Measurements from ENCODE around the gene NDOR1. TPM values are rescaled to one million over a fixed set of nuclear protein-coding genes. Genes with fewer than 3 reads are reported as not detected.
A peak's percentile ranks its signal among the peaks of the same experiment; 100 is the strongest.

NDOR1 gene
- total RNA-seq, 5 donors from 2014 or later (not counting 1 experiment from before 2014, with no cell fraction given): 27.6 to 46.7 (median 45.4) TPM

DNA sequence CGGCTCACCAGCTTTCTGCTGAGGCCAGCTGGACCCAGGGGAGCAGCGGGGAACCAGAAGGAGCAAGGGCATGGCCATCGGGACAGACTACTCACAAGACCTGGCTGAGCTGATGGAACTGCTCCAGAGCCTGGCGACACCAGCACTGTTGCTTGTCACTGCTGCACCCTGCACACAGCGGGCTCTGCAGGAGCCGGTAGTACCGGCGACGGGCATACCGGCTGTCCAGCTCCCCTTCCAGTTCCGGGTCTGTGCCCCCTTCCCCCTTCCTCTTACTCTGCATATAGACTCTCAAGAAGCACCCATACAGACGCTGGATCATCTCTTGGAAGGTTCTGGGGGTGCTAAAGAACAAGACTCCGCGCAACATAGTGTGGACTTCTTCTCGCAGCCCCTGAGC is 18.1 kb upstream of the NDOR1 start:
- ChIA-PET CTCF (no interaction called here), POLR2A (interaction anchor here (0.9 to 1.0 kb wide), 2 partner anchors 15 to 54 kb away, joined by 3 read pairs; partner anchors contain the start of gene TUBB4B (in 1 of the 2))
- Histone ChIP-seq H3K4me3 (ENCODE audit: control insufficient read depth in 1 of 2, extremely low read depth in 1 of 2, low read length in 1 of 2) (peak overlapping the region; percentile 91 to 99), H3K4me1 (ENCODE audit: control insufficient read depth in 1 of 2, extremely low read depth in 1 of 2, insufficient read depth in 2 of 2, low read length in 2 of 2) (peaks cover 13 to 54% of the 10 kb centered on the region in 2 experiments), H3K27me3 (replicated peaks in 1 of 2; ENCODE audit: control insufficient read depth in 2 of 2, extremely low read depth in 1 of 2, insufficient read depth in 2 of 2, low read length in 1 of 2) (no peaks in the 10 kb centered on the region), H3K27ac (ENCODE audit: low read length) (no peak overlapping the region), H3K36me3 (ENCODE audit: control insufficient read depth in 2 of 2, extremely low read depth in 1 of 2, insufficient read depth in 1 of 2, low read length in 1 of 2) (peaks cover 7 to 55% of the 10 kb centered on the region in 2 donors), H3K9me3 (no peaks in the 10 kb centered on the region)
- 91% methylated on average over 14 of the region's 15 CpGs for WGBS (ENCODE audit: insufficient coverage)
- H3K9me3 Mint-ChIP-seq: no peaks in the 10 kb centered on the region
- ATAC-seq (replicated peaks in 1 of 4) (no peak), DNase-seq (no peak)
- peaks cover 15% of the 10 kb centered on the region for H3K36me3 Mint-ChIP-seq
- peak overlapping the region; percentile 87 to 91 (median 88) for H3K4me3 Mint-ChIP-seq
- H3K27ac Mint-ChIP-seq: peak overlapping the region; percentile 83 to 85
- no peaks in the 10 kb centered on the region for H3K27me3 Mint-ChIP-seq
- peaks cover 22 to 46% (median 42%) of the 10 kb centered on the region in 3 donors for H3K4me1 Mint-ChIP-seq

DNA sequence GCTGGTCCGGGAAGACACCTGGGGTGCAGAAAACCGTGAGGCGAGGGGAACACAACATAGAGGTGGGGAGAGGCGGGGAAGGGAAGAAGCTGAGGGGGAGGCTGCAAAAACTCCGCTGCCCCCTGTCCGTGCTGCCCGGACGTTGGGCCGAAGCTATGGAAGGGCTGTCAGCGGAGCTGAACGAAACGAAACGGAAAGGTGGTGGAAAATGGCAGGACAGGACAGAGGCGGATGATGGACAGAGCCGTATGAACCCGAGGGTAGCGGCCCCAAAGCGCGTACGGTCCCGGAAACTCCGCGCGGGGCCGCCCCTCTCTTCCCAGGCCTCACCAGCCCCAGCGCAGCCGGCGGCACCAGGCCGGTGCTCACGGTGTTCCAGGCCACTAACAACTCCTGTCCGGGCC is 17.4 kb upstream of the NDOR1 start:
- Histone ChIP-seq H3K9me3 (no peaks in the 10 kb centered on the region), H3K27me3 (replicated peaks in 1 of 2; ENCODE audit: control insufficient read depth in 2 of 2, extremely low read depth in 1 of 2, insufficient read depth in 2 of 2, low read length in 1 of 2) (no peaks in the 10 kb centered on the region), H3K27ac (ENCODE audit: low read length) (peak overlapping the region; percentile 74), H3K4me1 (ENCODE audit: control insufficient read depth in 1 of 2, extremely low read depth in 1 of 2, insufficient read depth in 2 of 2, low read length in 2 of 2) (peaks cover 13 to 54% of the 10 kb centered on the region in 2 experiments), H3K4me3 (ENCODE audit: control insufficient read depth in 1 of 2, extremely low read depth in 1 of 2, low read length in 1 of 2) (peak overlapping the region; percentile 91 to 99), H3K36me3 (ENCODE audit: control insufficient read depth in 2 of 2, extremely low read depth in 1 of 2, insufficient read depth in 1 of 2, low read length in 1 of 2) (peaks cover 7 to 48% of the 10 kb centered on the region in 2 donors)
- Mint-ChIP-seq H3K27ac (peak overlapping the region; percentile 85 to 90), H3K36me3 (peaks cover 15% of the 10 kb centered on the region), H3K9me3 (no peaks in the 10 kb centered on the region), H3K4me1 (peaks cover 22 to 46% (median 42%) of the 10 kb centered on the region in 3 donors), H3K4me3 (peak overlapping the region; percentile 87 to 91 (median 88)), H3K27me3 (no peaks in the 10 kb centered on the region)
- CTCF ChIA-PET: interaction anchor here in 1 of 2 donors (1.4 kb wide), 2 partner anchors 13 to 59 kb away, joined by 3 to 4 read pairs; partner anchors contain the start of gene TPRN
- peak in 1 of 4 experiments; percentile 26 for ATAC-seq (replicated peaks in 1 of 4)
- DNase-seq: no peak
- WGBS (ENCODE audit: insufficient coverage): under 1% methylated on average over 30 of the region's 31 CpGs
- POLR2A ChIA-PET: interaction anchor here (0.9 to 1.0 kb wide), 2 partner anchors 15 to 53 kb away, joined by 3 read pairs; partner anchors contain the start of gene TUBB4B (in 1 of the 2)

DNA sequence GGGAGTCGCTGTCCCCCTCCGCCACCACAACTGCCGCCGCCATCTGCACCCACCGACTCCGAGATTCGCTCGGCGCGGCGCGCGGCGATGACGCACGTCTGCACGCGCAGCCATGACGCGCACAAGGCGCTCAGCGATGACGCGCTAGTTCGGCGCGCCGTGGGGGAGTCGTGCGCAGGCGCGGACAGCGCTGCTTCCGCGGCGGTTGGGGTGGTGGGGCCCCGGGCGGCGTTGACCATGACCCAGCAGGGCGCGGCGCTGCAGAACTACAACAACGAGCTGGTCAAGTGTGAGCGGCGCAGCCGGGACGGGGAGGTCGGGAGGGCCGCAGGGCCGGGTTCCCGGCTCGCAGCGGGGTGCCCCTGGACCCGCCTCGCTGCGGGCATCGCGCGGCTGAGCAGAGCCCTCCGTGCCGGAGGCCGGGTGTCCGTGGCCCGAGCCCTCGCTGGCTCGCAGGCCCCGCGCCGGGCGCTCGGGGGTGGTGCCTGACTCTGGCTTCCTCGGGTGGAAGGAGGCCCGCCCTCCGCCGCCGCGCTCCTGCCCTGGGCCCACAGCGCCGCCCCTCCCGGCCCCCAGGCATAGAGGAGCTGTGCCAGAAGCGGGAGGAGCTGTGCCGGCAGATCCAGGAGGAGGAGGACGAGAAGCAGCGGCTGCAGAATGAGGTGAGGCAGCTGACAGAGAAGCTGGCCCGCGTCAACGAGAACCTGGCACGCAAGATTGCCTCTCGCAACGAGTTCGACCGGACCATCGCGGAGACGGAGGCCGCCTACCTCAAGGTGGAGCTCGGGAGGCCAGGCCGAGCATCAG is 16.8 kb upstream of the NDOR1 start, which contains the start of the genes ANAPC2 and SSNA1:
ANAPC2 (minus strand) TSS at position 71 of the 807 bp plus-strand sequence; CDS start at position 43, 28 bp downstream.
SSNA1 (plus strand) TSS at position 187 of the 807 bp plus-strand sequence; CDS start at position 238, 51 bp downstream.
- H3K9me3 ChIP-seq: no peaks in the 10 kb centered on the region
- peaks cover 11% of the 10 kb centered on the region for H3K36me3 Mint-ChIP-seq
- DNase-seq: peak; percentile 75 to 98 (median 88)
- peaks cover 6 to 42% of the 10 kb centered on the region in 2 donors for H3K36me3 ChIP-seq (ENCODE audit: control insufficient read depth in 2 of 2, extremely low read depth in 1 of 2, insufficient read depth in 1 of 2, low read length in 1 of 2)
- H3K4me3 Mint-ChIP-seq: peak within 1 kb of the TSS; percentile 87 to 91 (median 88)
- H3K27me3 ChIP-seq (replicated peaks in 1 of 2; ENCODE audit: control insufficient read depth in 2 of 2, extremely low read depth in 1 of 2, insufficient read depth in 2 of 2, low read length in 1 of 2): no peaks in the 10 kb centered on the region
- peaks cover 22 to 46% (median 42%) of the 10 kb centered on the region in 3 donors for H3K4me1 Mint-ChIP-seq
- H3K4me1 ChIP-seq (ENCODE audit: control insufficient read depth in 1 of 2, extremely low read depth in 1 of 2, insufficient read depth in 2 of 2, low read length in 2 of 2): peaks cover 13 to 54% of the 10 kb centered on the region in 2 experiments
- H3K27ac ChIP-seq (ENCODE audit: low read length): peak within 1 kb of the TSS; percentile 77
- peak; percentile 78 to 85 (median 80) for ATAC-seq (replicated peaks in 1 of 4)
- peak within 1 kb of the TSS; percentile 91 to 99 for H3K4me3 ChIP-seq (ENCODE audit: control insufficient read depth in 1 of 2, extremely low read depth in 1 of 2, low read length in 1 of 2)
- ChIA-PET CTCF (interaction anchor here in 1 of 2 donors (0.6 to 1.4 kb wide), 5 partner anchors 12 to 398 kb away, joined by 3 to 5 read pairs (median 3); partner anchors contain the start of genes TMEM141 and TPRN), POLR2A (interaction anchor here (0.5 to 1.1 kb wide), 6 partner anchors 10 to 750 kb away, joined by 3 to 6 read pairs (median 4); partner anchors contain the start of gene TUBB4B (in 1 of the 2))
- H3K27ac Mint-ChIP-seq: peak within 1 kb of the TSS; percentile 90 to 91
- H3K27me3 Mint-ChIP-seq: no peaks in the 10 kb centered on the region
- WGBS (ENCODE audit: insufficient coverage): under 1% methylated on average over 98 of the region's 98 CpGs
- H3K9me3 Mint-ChIP-seq: no peaks in the 10 kb centered on the region

DNA sequence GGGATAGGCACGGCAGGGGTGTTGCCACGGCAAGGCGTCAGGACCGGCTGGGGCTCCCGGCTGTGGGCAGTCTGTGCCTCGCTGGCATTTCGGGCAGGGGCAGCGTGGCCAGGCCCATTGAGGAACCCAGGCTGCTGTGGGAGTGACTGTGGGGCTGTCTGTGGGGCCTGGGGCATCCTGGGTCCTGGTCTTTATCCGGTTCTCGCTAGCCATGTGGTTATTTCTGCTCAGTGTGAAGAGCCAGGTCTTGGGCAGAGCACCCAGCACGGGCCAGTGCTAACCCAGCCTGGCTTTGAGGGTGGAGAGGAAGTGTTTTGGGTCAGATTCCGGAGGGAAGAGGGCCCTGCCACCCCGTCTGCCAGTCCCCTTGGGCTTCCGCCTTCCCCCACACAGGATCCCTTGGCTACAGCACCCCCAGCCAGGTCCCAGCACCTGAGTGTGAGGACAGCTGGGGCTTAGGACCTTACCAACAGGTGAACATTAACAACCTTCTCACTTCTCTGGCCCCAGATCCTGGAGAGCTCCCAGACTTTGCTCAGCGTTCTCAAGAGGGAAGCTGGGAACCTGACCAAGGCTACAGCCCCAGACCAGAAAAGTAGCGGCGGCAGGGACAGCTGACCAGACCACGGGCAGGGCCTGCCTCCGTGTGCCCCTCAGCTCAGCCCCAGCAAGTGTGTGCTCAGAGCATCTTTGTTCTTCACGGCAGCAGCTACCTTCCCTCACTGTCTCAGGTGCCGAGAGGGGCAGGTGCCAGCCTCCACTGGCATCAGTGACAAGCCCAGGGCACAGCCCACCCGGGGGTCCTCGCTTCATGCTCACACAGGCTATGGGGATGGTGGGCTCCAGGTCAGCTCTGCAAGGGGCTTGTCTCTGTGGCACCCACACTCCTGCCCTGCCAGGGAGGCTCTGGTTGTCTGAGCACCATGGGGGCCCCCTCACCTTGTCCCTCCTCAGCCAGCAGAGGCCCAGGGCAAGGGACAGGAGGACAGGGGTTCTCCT is 15.9 kb upstream of the NDOR1 start:
- Mint-ChIP-seq H3K9me3 (no peaks in the 10 kb centered on the region), H3K4me1 (peaks cover 17 to 41% (median 38%) of the 10 kb centered on the region in 3 donors), H3K4me3 (peak overlapping the region; percentile 86 to 90 (median 88)), H3K36me3 (peaks cover 5% of the 10 kb centered on the region), H3K27me3 (no peaks in the 10 kb centered on the region), H3K27ac (peak overlapping the region; percentile 90 to 91)
- DNase-seq (no peak), ATAC-seq (replicated peaks in 1 of 4) (no peak)
- no peaks in the 10 kb centered on the region for H3K9me3 ChIP-seq
- POLR2A ChIA-PET: interaction anchor here in 1 of 2 donors (0.5 to 1.1 kb wide), 5 partner anchors 11 to 130 kb away, joined by 3 to 6 read pairs (median 4); partner anchors contain the start of genes TPRN and TUBB4B
- H3K36me3 ChIP-seq (ENCODE audit: control insufficient read depth in 2 of 2, extremely low read depth in 1 of 2, insufficient read depth in 1 of 2, low read length in 1 of 2): peaks cover 5 to 33% of the 10 kb centered on the region in 2 donors
- peak overlapping the region; percentile 91 to 99 for H3K4me3 ChIP-seq (ENCODE audit: control insufficient read depth in 1 of 2, extremely low read depth in 1 of 2, low read length in 1 of 2)
- CTCF ChIA-PET: interaction anchor here in 1 of 2 donors (0.6 to 1.4 kb wide), 5 partner anchors 11 to 399 kb away, joined by 3 to 5 read pairs (median 3); partner anchors contain the start of genes TMEM141 and TPRN
- no peaks in the 10 kb centered on the region for H3K27me3 ChIP-seq (replicated peaks in 1 of 2; ENCODE audit: control insufficient read depth in 2 of 2, extremely low read depth in 1 of 2, insufficient read depth in 2 of 2, low read length in 1 of 2)
- peaks cover 13 to 54% of the 10 kb centered on the region in 2 experiments for H3K4me1 ChIP-seq (ENCODE audit: control insufficient read depth in 1 of 2, extremely low read depth in 1 of 2, insufficient read depth in 2 of 2, low read length in 2 of 2)
- peak overlapping the region; percentile 77 for H3K27ac ChIP-seq (ENCODE audit: low read length)
- WGBS (ENCODE audit: insufficient coverage): 47% methylated on average over 18 of the region's 23 CpGs

DNA sequence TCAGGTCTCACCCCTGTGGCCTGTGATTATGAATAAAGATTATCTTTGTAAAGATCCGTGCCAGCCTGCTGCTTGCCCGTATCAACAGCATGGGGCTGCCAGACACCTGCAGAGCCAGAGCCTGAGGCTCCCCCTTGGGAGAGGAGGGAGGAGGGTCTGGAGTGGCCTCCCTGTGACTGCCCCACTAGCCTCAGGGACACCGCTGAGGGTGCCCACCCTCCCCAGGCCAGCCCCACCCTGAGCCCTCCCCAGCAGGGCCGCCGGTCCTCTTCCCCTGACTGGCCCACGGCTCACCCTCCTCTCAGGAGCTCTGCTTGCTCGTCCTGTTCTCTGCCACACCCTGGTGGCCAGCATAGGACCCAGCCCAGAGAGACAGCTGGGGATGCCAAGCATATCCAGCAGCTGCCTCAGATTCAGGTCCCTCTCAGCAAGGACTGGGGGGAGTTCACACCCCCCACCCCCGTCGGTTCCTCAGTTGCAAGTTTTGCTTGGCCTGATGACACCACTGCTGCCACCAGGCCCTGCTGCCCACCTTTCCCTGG is 15.1 kb upstream of the NDOR1 start:
- peak overlapping the region; percentile 77 for H3K27ac ChIP-seq (ENCODE audit: low read length)
- Mint-ChIP-seq H3K4me1 (peaks cover 17 to 38% (median 35%) of the 10 kb centered on the region in 3 donors), H3K27ac (peak overlapping the region; percentile 52 to 58), H3K36me3 (peaks cover 5% of the 10 kb centered on the region), H3K4me3 (peak overlapping the region; percentile 59 to 88 (median 86)), H3K9me3 (no peaks in the 10 kb centered on the region), H3K27me3 (no peaks in the 10 kb centered on the region)
- ATAC-seq (replicated peaks in 1 of 4): no peak
- CTCF ChIA-PET: no interaction called here
- no peak overlapping the region for H3K4me3 ChIP-seq (ENCODE audit: control insufficient read depth in 1 of 2, extremely low read depth in 1 of 2, low read length in 1 of 2)
- peaks cover 13 to 48% of the 10 kb centered on the region in 2 experiments for H3K4me1 ChIP-seq (ENCODE audit: control insufficient read depth in 1 of 2, extremely low read depth in 1 of 2, insufficient read depth in 2 of 2, low read length in 2 of 2)
- whole genome bisulfite sequencing (ENCODE audit: insufficient coverage): 98% methylated on average over 8 of the region's 9 CpGs
- H3K9me3 ChIP-seq: no peaks in the 10 kb centered on the region
- DNase-seq: no peak
- POLR2A ChIA-PET: interaction anchor here in 1 of 2 donors (0.9 kb wide), 1 partner anchor 10 kb away, joined by 3 read pairs; the partner anchor contains the start of gene TPRN
- H3K27me3 ChIP-seq (replicated peaks in 1 of 2; ENCODE audit: control insufficient read depth in 2 of 2, extremely low read depth in 1 of 2, insufficient read depth in 2 of 2, low read length in 1 of 2): no peaks in the 10 kb centered on the region
- H3K36me3 ChIP-seq (ENCODE audit: control insufficient read depth in 2 of 2, extremely low read depth in 1 of 2, insufficient read depth in 1 of 2, low read length in 1 of 2): peaks cover 5 to 26% of the 10 kb centered on the region in 2 donors
